NB4 (cell line): ENCODE results near the gene DNAJC9.

Source experiments
- DNase-seq: peaks from one replicate; pipeline ENCODE4 v3.0.0; 2010; ENCODE audit warnings: low read depth
- H3K4me3 ChIP-seq: one replicate; pipeline ENCODE4 v1.5.1; 2011; ENCODE audit warnings: mild to moderate bottlenecking, low read depth, low read length, moderate library complexity
- MYC ChIP-seq: IDR thresholded peaks from 2 replicates; pipeline ENCODE4 v1.6.1; 2011; ENCODE audit warnings: low read depth, low read length
- POLR2A ChIP-seq: IDR thresholded peaks from 2 replicates; pipeline ENCODE4 v1.6.1; 2011; ENCODE audit warnings: mild to moderate bottlenecking; ENCODE audit not compliant: insufficient read length; ENCODE audit errors: extremely low read depth
- TF ChIP-seq, protein P1 (sequence below): IDR thresholded peaks from 2 replicates; pipeline ENCODE4 v1.6.1; 2011; ENCODE audit warnings: low read depth, low read length
- TF ChIP-seq, protein P2 (sequence below): IDR thresholded peaks from one replicate; pipeline ENCODE4 v1.5.1; 2012; ENCODE audit warnings: low read depth, low read length

The DNAJC9 gene

DNA sequence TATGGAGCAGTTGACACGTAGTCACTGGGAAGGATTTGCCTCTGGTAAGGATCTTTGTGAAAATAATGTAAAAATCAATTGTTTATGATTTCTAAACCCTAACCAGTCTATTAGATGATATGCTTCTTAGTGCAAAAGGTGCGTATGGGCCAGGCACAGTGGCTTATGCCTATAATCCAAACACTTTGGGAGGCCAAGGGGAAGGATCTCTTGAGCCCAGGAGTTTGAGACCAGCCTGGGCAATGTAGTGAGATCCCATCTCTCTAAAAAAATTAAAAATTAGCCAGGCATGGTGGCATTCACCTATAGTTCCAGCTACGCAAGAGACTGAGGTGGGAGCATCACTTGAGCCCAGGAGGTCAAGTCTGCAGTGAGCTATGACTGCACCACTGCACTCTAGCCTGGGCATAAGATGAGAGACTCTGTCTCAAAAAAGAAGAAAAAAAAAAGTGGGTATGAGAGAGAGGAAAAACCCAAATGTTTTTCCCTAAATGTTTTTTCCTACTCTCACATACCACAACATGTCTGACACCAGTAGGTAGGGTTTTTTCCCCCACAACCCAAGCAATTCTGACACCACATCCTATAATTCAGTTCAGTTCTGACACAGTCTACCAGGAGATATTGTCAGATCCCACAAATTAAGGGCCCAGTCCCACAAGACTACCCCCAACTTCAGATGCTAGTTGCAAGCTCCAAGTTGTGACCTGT is 36.5 kb downstream of the DNAJC9 start:
- H3K4me3 ChIP-seq = no peak overlapping the region
- TF ChIP-seq POLR2A = no peak
- TF ChIP-seq MYC = no peak
- TF ChIP-seq, protein P1, sequence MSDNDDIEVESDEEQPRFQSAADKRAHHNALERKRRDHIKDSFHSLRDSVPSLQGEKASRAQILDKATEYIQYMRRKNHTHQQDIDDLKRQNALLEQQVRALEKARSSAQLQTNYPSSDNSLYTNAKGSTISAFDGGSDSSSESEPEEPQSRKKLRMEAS = no peak
- TF ChIP-seq, protein P2, sequence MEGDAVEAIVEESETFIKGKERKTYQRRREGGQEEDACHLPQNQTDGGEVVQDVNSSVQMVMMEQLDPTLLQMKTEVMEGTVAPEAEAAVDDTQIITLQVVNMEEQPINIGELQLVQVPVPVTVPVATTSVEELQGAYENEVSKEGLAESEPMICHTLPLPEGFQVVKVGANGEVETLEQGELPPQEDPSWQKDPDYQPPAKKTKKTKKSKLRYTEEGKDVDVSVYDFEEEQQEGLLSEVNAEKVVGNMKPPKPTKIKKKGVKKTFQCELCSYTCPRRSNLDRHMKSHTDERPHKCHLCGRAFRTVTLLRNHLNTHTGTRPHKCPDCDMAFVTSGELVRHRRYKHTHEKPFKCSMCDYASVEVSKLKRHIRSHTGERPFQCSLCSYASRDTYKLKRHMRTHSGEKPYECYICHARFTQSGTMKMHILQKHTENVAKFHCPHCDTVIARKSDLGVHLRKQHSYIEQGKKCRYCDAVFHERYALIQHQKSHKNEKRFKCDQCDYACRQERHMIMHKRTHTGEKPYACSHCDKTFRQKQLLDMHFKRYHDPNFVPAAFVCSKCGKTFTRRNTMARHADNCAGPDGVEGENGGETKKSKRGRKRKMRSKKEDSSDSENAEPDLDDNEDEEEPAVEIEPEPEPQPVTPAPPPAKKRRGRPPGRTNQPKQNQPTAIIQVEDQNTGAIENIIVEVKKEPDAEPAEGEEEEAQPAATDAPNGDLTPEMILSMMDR = no peak

DNA sequence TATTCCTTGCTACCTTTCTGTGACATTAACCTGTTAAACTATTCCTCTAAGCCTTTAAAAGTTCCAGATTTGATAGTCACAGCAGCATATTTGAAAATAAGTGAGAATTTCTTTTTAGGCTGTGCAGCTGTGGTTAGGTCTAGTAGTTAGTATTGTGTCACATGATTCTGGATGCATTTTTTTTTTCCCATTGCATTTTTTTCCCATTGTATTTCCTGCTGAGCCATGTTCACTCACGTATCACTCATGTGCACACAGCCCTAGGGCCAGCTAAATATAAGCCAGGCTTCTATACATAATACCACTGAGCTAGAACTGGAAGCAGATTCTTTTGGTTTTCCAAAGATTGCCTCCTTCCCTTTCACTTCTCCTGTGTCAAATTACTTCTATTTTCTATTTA is 37.4 kb downstream of the DNAJC9 start:
- H3K4me3 ChIP-seq = no peak overlapping the region
- TF ChIP-seq POLR2A = no peak
- TF ChIP-seq, protein P1 = no peak
- TF ChIP-seq, protein P2 = no peak
- no peak for TF ChIP-seq MYC
- DNase-seq = no peak

More for the DNA sequence above, 36.5 kb downstream of the DNAJC9 start:
- DNase-seq = no peak

DNA sequence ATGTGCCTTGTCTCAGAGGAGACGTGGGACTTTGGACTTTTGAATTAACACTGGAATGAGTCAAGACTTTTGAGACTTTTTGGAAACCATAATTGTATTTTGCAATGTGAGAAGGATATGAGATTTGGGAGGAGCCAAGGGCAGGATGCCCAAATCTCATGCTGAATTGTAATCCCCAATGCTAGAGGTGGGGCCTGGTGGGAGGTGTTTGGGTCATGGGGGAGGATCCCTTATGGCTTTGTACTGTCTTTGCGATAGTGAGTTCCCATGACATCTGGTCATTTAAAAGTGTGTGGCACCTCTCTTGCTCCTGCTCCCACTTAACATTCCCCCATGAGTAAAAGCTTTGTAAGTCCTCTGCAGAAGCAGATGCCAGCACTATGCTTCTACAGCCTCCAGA is 39.2 kb downstream of the DNAJC9 start:
- no peak for TF ChIP-seq MYC
- TF ChIP-seq, protein P1 = no peak
- TF ChIP-seq POLR2A = no peak
- TF ChIP-seq, protein P2 = no peak
- no peak overlapping the region for H3K4me3 ChIP-seq
- no peak for DNase-seq

DNA sequence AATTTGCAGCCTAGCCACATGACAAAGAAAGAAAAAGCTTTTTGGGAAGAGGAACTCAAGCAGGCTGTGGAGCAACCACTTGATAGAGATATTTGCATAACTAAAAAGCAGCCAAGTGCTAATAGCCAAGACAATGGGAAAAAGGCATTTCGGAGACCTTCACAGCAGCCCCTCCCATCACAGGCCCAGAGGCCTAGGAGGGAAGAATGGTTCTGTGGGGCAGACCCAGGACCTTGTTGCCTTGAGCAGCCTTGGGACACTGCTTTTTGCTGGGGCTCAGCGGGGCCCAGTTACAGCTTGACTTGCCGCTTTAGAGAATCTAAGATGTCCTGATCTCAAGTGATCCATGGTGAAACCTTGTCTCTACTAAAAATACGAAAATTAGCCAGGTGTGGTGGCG is 40.7 kb downstream of the DNAJC9 start:
- DNase-seq = no peak
- H3K4me3 ChIP-seq = no peak overlapping the region
- TF ChIP-seq, protein P1 = no peak
- TF ChIP-seq, protein P2 = no peak
- TF ChIP-seq MYC (no peak), POLR2A (no peak)

DNA sequence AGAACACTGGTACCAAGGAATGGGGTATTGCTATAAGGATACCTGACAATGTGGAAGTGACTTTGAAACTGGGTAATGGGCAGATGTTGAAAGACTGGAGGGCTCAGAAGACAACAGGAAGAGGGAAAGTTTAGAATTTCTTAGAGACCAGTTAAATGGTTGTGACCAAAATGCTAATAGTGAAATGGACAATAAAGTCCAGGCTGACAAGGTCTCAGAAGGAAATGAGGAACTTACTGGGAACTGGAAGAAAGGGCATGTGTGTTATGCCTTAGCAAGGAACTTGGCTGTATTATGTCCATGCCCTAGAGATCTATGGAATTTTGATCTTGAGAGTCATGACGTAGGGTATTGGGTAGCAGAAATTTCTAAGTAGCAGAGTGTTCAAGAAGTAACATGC is 41.2 kb downstream of the DNAJC9 start:
- DNase-seq = no peak
- TF ChIP-seq, protein P2 = no peak
- TF ChIP-seq MYC (no peak), POLR2A (no peak)
- TF ChIP-seq, protein P1 = no peak
- no peak overlapping the region for H3K4me3 ChIP-seq
